Effector memory CD8-positive, alpha-beta T cell (primary cell): Measurements from ENCODE around the gene TSHZ2.
"Not testable (repeated sequence)": the region's sequence is repeated elsewhere in the genome, so short reads cannot be mapped to it uniquely, and the experiment has no call there.

ENCODE experiments used
- ATAC-seq: fragments of 150-1000 bp; cut with Tn5 transposase; replicated peaks from 2 replicates; pipeline ENCODE4 v1.10.0; 2021; ENCODE audit warnings: mild to moderate bottlenecking, moderate library complexity
- DNase-seq, 3 experiments: peaks; one replicate each; pipeline ENCODE4 v3.0.0; 2021
- H3K27ac Mint-ChIP-seq, 2 donors: one replicate each; pipeline ENCODE4 v1.8.0; 2022; ENCODE audit warnings: mild to moderate bottlenecking in 2 of 2, mixed read lengths in 2 of 2, moderate library complexity in 2 of 2
- H3K27me3 Mint-ChIP-seq, 2 donors: one replicate each; pipeline ENCODE4 v1.8.0; 2022; ENCODE audit warnings: mixed read lengths in 2 of 2
- H3K36me3 Mint-ChIP-seq: one replicate; pipeline ENCODE4 v1.8.0; 2022; ENCODE audit warnings: mild to moderate bottlenecking, moderate library complexity, mixed read lengths; ENCODE audit not compliant: insufficient read depth
- H3K4me1 Mint-ChIP-seq, 2 donors: one replicate each; pipeline ENCODE4 v1.8.0; 2022; ENCODE audit warnings: low read depth in 2 of 2, mixed read lengths in 2 of 2
- H3K4me3 Mint-ChIP-seq, 2 donors: one replicate each; pipeline ENCODE4 v1.8.0; 2022; ENCODE audit warnings: mild to moderate bottlenecking in 2 of 2, mixed read lengths in 2 of 2, moderate library complexity in 2 of 2
- H3K9me3 Mint-ChIP-seq, 2 donors: one replicate each; pipeline ENCODE4 v1.8.0; 2022; ENCODE audit warnings: mixed read lengths in 2 of 2

TSHZ2 gene

DNA sequence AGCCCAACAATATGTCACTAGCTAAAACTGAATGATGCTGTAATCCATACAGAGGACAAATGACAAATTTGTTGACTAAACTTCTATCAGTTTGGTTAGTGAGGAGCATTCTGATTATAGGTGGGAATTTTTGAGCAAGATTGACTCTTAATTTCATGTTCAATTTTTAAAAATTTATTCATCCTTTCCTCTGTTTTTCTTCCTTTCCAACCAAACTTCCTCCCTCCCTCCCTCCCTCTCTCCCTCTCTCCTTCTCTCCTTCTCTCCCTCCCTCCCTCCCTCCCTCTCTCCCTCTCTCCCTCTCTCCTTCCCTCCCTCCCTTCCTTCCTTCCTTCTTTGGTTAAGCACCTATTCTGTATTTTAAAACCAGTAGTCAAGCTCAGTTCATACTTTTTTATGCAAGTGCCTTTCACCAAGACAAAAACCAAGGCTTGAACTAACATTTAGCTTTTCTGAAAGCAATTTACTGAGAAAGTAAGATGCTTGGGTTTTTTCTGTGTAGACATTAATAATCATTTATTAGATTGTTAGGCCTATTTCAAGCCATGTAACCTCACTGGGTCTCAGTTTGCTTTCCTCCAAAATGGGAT, 112.3 kb downstream of the TSHZ2 start:
- Mint-ChIP-seq H3K4me1 (no peaks in the 10 kb centered on the region), H3K27me3 (peaks cover 3 to 33% of the 10 kb centered on the region in 2 donors), H3K36me3 (no peaks in the 10 kb centered on the region), H3K4me3 (no peak overlapping the region), H3K9me3 (no peaks in the 10 kb centered on the region), H3K27ac (no peak overlapping the region)
- ATAC-seq (no peak), DNase-seq (no peak)

DNA sequence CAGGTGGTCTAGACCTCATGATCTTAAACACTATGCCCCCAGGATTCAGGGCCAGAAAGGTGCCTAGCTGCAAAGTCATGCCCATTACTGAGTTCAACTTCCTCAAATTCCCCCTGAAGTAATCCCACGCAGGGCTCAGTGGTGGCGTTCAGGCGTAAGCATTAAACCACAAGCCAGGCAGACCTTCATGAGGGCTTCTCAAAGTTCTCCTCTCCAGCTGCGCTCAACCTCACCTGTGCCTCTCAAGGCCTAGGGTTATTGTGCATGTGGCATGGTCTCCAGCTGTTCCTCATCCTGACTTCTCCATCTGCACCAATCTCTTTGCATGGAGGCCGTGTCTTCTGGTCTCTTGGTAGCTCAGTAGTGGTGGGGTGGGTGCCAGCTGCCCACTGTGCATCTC, 113.6 kb downstream of the TSHZ2 start:
- H3K27me3 Mint-ChIP-seq: peaks cover 12 to 43% of the 10 kb centered on the region in 2 donors
- H3K27ac Mint-ChIP-seq: no peak overlapping the region
- no peak for ATAC-seq
- H3K4me3 Mint-ChIP-seq: no peak overlapping the region
- no peaks in the 10 kb centered on the region for H3K9me3 Mint-ChIP-seq
- DNase-seq: no peak
- H3K36me3 Mint-ChIP-seq: no peaks in the 10 kb centered on the region
- no peaks in the 10 kb centered on the region for H3K4me1 Mint-ChIP-seq

DNA sequence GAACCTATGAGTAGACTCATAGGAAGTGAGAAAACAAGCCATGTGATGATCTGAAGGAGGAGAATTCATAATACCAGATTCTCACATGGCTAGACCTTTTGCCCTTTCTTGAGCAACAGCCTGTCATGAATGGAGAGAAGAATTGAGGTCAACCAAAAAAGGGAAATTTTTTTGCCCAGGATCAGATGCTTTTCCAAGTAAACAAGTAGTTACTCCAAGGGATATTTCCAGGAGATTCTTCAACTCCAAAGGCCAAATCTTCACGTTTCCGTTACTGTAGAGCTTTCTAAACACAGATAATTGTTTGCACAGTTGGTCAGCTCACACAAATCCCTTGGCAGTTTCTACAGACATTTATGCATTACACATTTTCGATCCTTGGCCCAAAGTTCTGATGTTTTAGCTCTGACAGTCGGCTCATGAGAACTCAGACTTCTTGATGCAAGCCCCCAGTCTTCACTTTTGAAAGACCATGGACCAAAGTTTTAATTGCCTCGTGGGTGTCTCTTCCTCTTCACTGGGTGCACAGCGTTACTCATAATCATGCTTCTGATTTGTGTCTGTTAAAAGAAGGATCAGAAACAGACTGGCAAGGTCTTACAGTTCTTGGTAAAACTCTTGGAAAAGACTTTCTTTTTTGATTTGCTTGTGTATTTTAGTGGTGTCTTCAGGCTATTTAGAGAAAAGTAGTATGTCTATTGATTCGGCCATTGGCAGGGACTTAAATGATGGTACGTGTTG, 115.0 kb downstream of the TSHZ2 start:
- H3K36me3 Mint-ChIP-seq: no peaks in the 10 kb centered on the region
- no peak for ATAC-seq
- peaks cover 12 to 43% of the 10 kb centered on the region in 2 donors for H3K27me3 Mint-ChIP-seq
- DNase-seq: no peak
- no peak overlapping the region for H3K4me3 Mint-ChIP-seq
- H3K9me3 Mint-ChIP-seq: no peaks in the 10 kb centered on the region
- H3K27ac Mint-ChIP-seq: no peak overlapping the region
- H3K4me1 Mint-ChIP-seq: no peaks in the 10 kb centered on the region

DNA sequence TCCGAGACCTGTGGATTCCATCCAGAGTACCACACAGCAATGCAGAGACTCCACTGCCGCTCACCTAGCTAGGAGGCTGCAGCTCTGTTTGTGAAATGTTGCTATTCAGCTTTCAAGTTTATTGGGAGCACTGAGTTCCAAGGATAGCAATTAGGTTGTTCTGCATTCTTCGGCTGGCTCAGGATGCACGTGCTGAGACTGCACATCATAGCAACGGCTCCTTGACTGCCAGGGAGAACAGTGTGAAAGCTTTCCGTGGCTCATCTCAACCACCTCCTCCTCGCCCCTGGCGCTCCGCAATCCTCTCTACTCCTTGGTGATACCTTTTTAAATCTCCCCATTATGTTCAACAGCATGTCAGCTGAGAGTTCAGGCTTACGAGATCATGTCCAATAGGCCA, 116.6 kb downstream of the TSHZ2 start:
- no peaks in the 10 kb centered on the region for H3K9me3 Mint-ChIP-seq

DNA sequence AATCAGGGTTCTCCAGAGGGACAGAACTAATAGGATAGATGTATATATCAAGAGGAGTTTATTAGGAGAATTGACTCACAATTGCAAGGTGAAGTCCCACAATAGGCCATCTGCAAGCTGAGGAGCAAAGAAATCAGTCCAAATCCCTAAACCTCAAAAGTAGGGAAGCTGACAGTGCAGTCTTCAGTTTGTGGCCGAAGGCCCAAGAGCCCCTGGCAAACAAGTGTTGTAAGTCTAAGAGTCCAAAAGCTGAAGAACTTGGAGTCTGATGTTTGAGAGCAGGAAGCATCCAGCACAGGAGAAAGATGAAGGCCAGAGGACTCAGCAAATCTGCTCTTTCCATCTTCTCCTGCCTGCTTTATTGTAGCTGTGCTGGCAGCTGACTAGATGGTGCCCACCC, 117.7 kb downstream of the TSHZ2 start:
- not testable (repeated sequence) for H3K9me3 Mint-ChIP-seq, H3K36me3 Mint-ChIP-seq, H3K4me1 Mint-ChIP-seq, DNase-seq, ATAC-seq, H3K27ac Mint-ChIP-seq, H3K4me3 Mint-ChIP-seq
- H3K27me3 Mint-ChIP-seq: peaks cover 12 to 59% of the 10 kb centered on the region in 2 donors

More for the DNA sequence above, 116.6 kb downstream of the TSHZ2 start:
- no peak for ATAC-seq
- no peak overlapping the region for H3K4me3 Mint-ChIP-seq
- H3K27ac Mint-ChIP-seq: no peak overlapping the region
- no peak for DNase-seq
- H3K27me3 Mint-ChIP-seq: peaks cover 12 to 52% of the 10 kb centered on the region in 2 donors
- H3K4me1 Mint-ChIP-seq: no peaks in the 10 kb centered on the region
- H3K36me3 Mint-ChIP-seq: no peaks in the 10 kb centered on the region

DNA sequence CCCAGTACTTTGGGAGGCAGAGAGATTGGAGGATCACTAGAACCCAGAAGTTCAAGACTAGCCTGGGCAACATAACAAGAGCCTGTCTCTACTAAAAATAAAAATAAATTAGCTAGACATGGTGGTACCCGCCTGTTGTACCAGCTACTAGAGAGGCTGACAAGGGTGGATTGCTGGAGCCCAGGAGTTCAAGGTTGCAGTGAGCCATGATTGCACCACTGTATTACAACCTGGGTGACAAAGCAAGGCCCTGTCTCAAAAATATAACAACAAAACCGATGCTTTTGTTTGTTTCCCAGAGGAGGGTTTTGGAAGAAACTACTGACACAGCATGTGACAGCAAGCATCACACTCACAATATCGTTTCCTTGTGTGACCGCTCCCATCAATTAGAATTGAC, 119.6 kb downstream of the TSHZ2 start:
- no peaks in the 10 kb centered on the region for H3K36me3 Mint-ChIP-seq

DNA sequence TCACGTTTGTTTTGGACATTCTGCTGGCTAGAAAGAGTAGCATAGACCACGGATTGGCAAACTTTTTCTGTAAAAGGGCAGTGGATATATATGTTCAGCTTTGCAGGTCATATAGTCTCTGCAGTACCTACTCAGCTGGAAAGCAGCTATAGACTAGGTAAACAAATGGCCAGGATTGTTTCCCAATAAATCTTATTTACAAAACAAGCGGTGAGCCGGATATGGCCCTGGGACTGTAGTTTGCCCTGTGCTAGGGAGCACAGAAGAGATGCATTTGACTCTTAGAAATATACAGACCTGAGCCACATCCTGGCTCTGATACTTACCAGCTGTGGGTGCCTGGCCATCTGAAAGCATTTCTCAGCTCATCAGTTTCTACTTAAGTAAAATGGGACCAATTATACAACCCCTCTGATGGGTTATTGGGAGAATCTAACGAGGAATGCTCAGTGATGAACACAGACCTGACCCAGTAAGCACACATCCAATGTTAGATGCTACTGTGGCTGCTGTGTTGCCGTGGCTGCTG, 120.7 kb downstream of the TSHZ2 start:
- peaks cover 17 to 49% of the 10 kb centered on the region in 2 donors for H3K27me3 Mint-ChIP-seq
- H3K4me3 Mint-ChIP-seq: no peak overlapping the region
- no peaks in the 10 kb centered on the region for H3K9me3 Mint-ChIP-seq
- no peak for DNase-seq
- ATAC-seq: no peak
- H3K4me1 Mint-ChIP-seq: no peaks in the 10 kb centered on the region
- H3K27ac Mint-ChIP-seq: no peak overlapping the region
- no peaks in the 10 kb centered on the region for H3K36me3 Mint-ChIP-seq

More for the DNA sequence above, 119.6 kb downstream of the TSHZ2 start:
- DNase-seq (no peak), ATAC-seq (no peak)
- no peaks in the 10 kb centered on the region for H3K4me1 Mint-ChIP-seq
- H3K9me3 Mint-ChIP-seq: no peaks in the 10 kb centered on the region
- H3K27me3 Mint-ChIP-seq: peaks cover 17 to 58% of the 10 kb centered on the region in 2 donors
- H3K27ac Mint-ChIP-seq: no peak overlapping the region
- H3K4me3 Mint-ChIP-seq: no peak overlapping the region

DNA sequence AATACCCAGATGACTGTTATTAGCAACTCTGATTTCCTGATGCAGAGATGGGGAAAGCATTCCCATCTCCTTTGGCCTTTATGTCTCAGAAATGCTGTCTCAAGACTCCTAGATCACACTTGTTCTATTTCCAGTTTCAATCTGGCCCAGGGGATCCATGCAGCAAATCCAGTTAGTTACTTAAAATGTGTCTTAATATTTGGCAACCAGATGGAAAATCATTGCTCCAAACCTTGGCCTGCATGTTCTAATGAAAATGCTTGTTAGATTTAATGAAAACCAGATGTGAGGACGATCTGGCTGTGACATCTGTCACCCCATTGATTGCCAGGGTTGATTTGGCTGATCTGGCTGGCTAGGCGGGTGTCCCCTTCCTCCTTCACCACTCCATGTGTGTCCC, 125.2 kb downstream of the TSHZ2 start:
- Mint-ChIP-seq H3K4me3 (no peak overlapping the region), H3K27me3 (peaks cover 10 to 37% of the 10 kb centered on the region in 2 donors), H3K27ac (no peak overlapping the region), H3K4me1 (no peaks in the 10 kb centered on the region), H3K9me3 (no peaks in the 10 kb centered on the region), H3K36me3 (no peaks in the 10 kb centered on the region)
- ATAC-seq (no peak), DNase-seq (no peak)

DNA sequence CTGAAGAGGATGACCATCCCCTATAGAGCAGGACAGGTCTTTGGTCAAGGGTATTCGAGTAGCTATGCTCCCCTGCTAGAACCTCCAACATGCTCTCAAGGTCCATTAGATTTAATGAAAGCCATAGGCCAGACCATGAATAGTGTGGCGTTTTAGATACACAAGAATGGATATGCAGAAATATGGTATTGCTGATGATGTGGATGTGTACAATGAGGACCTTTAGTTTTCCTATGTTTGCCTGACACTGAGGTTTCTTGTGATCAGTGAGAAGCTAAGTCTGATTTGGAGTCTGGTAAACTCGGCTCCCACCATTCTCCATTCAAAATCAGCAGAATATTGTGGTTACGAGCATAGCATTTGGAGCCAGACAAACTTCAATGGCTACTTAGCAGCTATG, 125.6 kb downstream of the TSHZ2 start:
- DNase-seq: no peak
- no peaks in the 10 kb centered on the region for H3K4me1 Mint-ChIP-seq
- H3K27ac Mint-ChIP-seq: no peak overlapping the region
- no peaks in the 10 kb centered on the region for H3K9me3 Mint-ChIP-seq
- H3K4me3 Mint-ChIP-seq: no peak overlapping the region
- no peaks in the 10 kb centered on the region for H3K36me3 Mint-ChIP-seq
- ATAC-seq: no peak
- peaks cover 11 to 37% of the 10 kb centered on the region in 2 donors for H3K27me3 Mint-ChIP-seq

DNA sequence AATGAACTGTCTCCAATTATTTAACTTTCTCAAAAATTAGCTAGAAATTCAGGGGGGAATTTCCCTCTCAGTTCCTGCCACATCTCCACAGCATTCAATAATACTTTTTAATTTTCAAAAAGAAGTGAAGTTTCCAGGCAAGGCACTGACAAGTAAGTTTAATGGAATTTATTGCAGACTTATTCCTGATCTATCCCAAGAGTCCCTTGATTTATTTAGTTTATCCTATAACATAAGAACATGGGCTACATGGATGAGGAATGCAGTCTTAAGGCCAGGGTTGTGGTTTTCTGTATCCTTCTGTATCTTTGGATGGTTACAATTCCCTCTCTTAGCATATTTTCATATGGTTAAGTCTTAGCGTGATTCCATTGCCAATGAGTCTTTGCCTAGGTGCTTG, 126.5 kb downstream of the TSHZ2 start:
- Mint-ChIP-seq H3K27ac (no peak overlapping the region), H3K36me3 (no peaks in the 10 kb centered on the region), H3K4me1 (no peaks in the 10 kb centered on the region), H3K4me3 (no peak overlapping the region), H3K27me3 (peaks cover 11 to 31% of the 10 kb centered on the region in 2 donors), H3K9me3 (no peaks in the 10 kb centered on the region)
- DNase-seq: no peak
- no peak for ATAC-seq

DNA sequence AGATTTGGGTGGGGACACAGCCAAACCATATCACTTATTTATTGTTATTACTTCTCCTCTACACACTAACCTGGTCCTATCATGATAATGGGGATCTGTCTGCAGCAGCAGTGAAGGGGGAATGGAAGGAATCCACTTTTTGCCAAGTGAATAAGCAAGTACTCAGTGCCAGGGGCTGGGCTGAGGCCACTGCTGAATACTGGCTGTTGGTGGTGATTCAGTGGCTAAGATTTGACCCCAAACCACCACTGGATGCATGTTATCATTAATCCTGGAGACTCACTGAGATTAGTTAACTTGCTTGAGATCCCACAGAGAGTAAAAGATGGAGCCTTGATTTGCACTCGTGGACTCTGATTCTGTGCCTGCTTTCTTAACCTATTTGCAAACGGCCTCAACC, 127.7 kb downstream of the TSHZ2 start:
- H3K4me3 Mint-ChIP-seq: no peak overlapping the region
- H3K27ac Mint-ChIP-seq: no peak overlapping the region
- H3K36me3 Mint-ChIP-seq: no peaks in the 10 kb centered on the region
- peaks cover 11 to 30% of the 10 kb centered on the region in 2 donors for H3K27me3 Mint-ChIP-seq
- no peak for DNase-seq
- H3K4me1 Mint-ChIP-seq: no peaks in the 10 kb centered on the region
- no peak for ATAC-seq
- no peaks in the 10 kb centered on the region for H3K9me3 Mint-ChIP-seq

DNA sequence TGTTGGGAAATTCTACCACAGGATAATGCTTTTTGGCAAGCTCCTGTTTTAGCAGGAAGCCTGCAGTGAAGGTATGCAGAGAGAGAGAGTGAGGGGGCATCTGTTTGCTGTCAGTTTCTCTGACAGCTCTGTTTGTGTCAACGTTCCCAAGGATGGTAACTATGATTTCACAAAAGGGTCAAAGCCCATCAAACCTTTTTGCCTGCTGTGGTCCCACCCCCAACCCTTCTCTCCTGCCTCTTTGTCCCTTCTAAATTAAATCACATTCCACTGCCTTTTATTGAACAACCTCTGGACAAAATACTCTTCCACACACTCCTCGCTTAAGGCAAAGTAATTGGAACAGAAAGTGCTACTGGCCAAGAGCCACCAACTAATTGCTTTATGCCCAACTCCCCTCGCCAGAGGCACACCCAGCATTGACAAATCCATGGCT, 128.3 kb downstream of the TSHZ2 start:
- ATAC-seq: no peak
- H3K27ac Mint-ChIP-seq: no peak overlapping the region
- no peak overlapping the region for H3K4me3 Mint-ChIP-seq
- H3K9me3 Mint-ChIP-seq: no peaks in the 10 kb centered on the region
- peaks cover 6 to 24% of the 10 kb centered on the region in 2 donors for H3K27me3 Mint-ChIP-seq
- no peak for DNase-seq
- no peaks in the 10 kb centered on the region for H3K36me3 Mint-ChIP-seq
- H3K4me1 Mint-ChIP-seq: no peaks in the 10 kb centered on the region

DNA sequence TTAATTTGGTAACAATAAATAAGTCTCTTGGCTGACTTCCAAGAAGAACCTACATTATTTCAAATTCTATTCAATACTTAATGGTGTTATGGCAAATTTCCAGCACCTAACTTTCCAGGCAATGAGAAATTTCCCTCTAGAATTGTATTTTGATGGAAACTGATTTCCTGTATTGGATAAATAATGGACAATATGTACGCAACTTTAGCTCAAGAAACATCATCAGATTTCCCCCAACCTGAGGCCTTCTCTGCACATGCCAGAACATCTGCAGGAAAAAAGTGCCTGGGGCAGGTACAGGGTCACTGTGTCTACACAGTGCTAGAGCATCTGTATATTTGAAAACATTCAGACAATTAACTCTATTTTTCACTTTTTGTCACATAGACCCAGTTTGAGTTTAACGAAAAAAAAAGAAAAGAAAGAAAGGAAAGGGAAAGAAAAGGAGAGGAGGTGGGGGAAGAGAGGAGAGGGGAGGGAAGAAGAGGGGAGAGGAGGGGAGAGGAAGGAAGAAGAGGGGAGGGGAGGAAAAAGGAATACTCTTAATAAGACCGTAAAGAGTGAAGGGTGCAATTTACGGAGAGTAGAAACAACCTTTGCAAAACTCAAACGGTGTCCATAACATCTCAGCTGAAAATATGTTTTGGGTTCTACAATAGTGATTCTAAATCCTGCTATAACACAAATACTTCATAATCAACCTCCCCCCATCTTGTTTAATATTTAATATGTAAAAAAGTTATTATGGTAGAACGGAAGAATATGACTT, 130.0 kb downstream of the TSHZ2 start:
- H3K36me3 Mint-ChIP-seq: no peaks in the 10 kb centered on the region
- no peak for DNase-seq
- peaks cover 6 to 22% of the 10 kb centered on the region in 2 donors for H3K27me3 Mint-ChIP-seq
- no peak overlapping the region for H3K27ac Mint-ChIP-seq
- no peak overlapping the region for H3K4me3 Mint-ChIP-seq
- no peaks in the 10 kb centered on the region for H3K4me1 Mint-ChIP-seq
- no peak for ATAC-seq
- H3K9me3 Mint-ChIP-seq: no peaks in the 10 kb centered on the region
